Muscle of back (tissue), 11 donors: ENCODE results near the gene PYGO1. TPM values are rescaled to one million over a fixed set of nuclear protein-coding genes. Genes with fewer than 3 reads are reported as not detected.

Experiments used
- DNase-seq, 3 donors: peaks; one replicate each; pipeline versions ENCODE4 v3.0.0 to v3.0.0-alpha.2; 2013
- polyA plus RNA-seq, 10 donors: library from polyadenylated mRNA; unstranded; fragments of 120-200 nt; gene quantifications; one replicate each; pipeline ENCODE4 v1.2.1, GENCODE V29; 2013; ENCODE audit not compliant: insufficient read length in 10 of 10

The PYGO1 gene
- polyA plus RNA-seq, 10 donors, result 8.2 to 12.8 (median 10.1) TPM

- DNase-seq, result no peak
These were observed 11.2 kb downstream of the PYGO1 start for GRCh38 chr15:55576943-55577342.

GRCh38 chr15:55574096-55574495 lies 14.0 kb downstream of the PYGO1 start:
- DNase-seq, result no peak

- DNase-seq, result no peak
These were observed 14.9 kb downstream of the PYGO1 start for GRCh38 chr15:55573224-55573623.

GRCh38 chr15:55564347-55565145 lies 23.6 kb downstream of the PYGO1 start:
- DNase-seq, result no peak

GRCh38 chr15:55562601-55563000 lies 25.5 kb downstream of the PYGO1 start:
- DNase-seq, result no peak

GRCh38 chr15:55555089-55555488 lies 33.1 kb downstream of the PYGO1 start:
- no peak for DNase-seq

- peak; percentile 20 to 49 (median 24) for DNase-seq
These were observed 35.2 kb downstream of the PYGO1 start for GRCh38 chr15:55552926-55553325.

GRCh38 chr15:55552451-55552850 lies 35.7 kb downstream of the PYGO1 start:
- no peak for DNase-seq

- DNase-seq, result no peak
These were observed 38.8 kb downstream of the PYGO1 start for GRCh38 chr15:55549305-55549704.

- DNase-seq, result no peak
These were observed 41.4 kb downstream of the PYGO1 start for GRCh38 chr15:55546718-55547117.

- DNase-seq, result no peak
These were observed 52.7 kb downstream of the PYGO1 start for GRCh38 chr15:55535436-55535835.

GRCh38 chr15:55532944-55533343 lies 55.2 kb downstream of the PYGO1 start:
- no peak for DNase-seq

- no peak for DNase-seq
These were observed 57.3 kb downstream of the PYGO1 start for GRCh38 chr15:55530861-55531313.

GRCh38 chr15:55528812-55529211 lies 59.3 kb downstream of the PYGO1 start:
- no peak for DNase-seq

GRCh38 chr15:55527150-55527549 lies 61.0 kb downstream of the PYGO1 start:
- DNase-seq, result no peak

GRCh38 chr15:55526559-55527036 lies 61.5 kb downstream of the PYGO1 start:
- peak in 2 of 3 donors; percentile 13 to 17 for DNase-seq

GRCh38 chr15:55522742-55523450 lies 65.2 kb downstream of the PYGO1 start:
- DNase-seq, result no peak

GRCh38 chr15:55518641-55519040 lies 69.5 kb downstream of the PYGO1 start:
- DNase-seq, result no peak

- no peak for DNase-seq
These were observed 70.1 kb downstream of the PYGO1 start for GRCh38 chr15:55518009-55518408.

- DNase-seq, result no peak
These were observed 72.0 kb downstream of the PYGO1 start for GRCh38 chr15:55515991-55516776.

- DNase-seq, result no peak
These were observed 72.7 kb downstream of the PYGO1 start for GRCh38 chr15:55515491-55515890.

- no peak for DNase-seq
These were observed 73.7 kb downstream of the PYGO1 start for GRCh38 chr15:55514414-55514850.
